K562 (cell line): ENCODE measurements around the gene ADAMTSL3. TPM values are rescaled to one million over a fixed set of nuclear protein-coding genes. Genes with fewer than 3 reads are reported as not detected.

Experiments used
- ATAC-seq: fragments of 200-7000 bp; cut with Tn5 transposase; 3 replicates; pipeline ENCODE4 v1.9.1; 2020; ENCODE audit warnings: moderate library complexity
- BruUV-seq: library from RNA; stranded (reverse); fragments of 400-500 nt; replicated peaks from 2 replicates; lab custom pipeline; 2021; lab: Mats Ljungman, UMichigan
- CTCF ChIA-PET: fragments of 300-600 bp; formaldehyde crosslinking; extraction: SDS; loops from one replicate; lab custom pipeline; 2021; ENCODE audit warnings: low intra/inter-chr PET ratio; lab: Yijun Ruan, JAX
- POLR2A ChIA-PET: fragments of 300-600, 350-650 bp; sonication (Branson Sonifier 250); formaldehyde crosslinking; extraction: SDS; loops from one replicate; lab custom pipeline; 2021; ENCODE audit warnings: antibody characterized with exemption, inconsistent platforms; lab: Yijun Ruan, JAX
- DNase-seq, 4 experiments: peaks; one replicate each; pipeline versions ENCODE4 v3.0.0 to v3.0.0-alpha.2; 2011 to 2018; ENCODE audit warnings: low spot score in 3 of 4, mixed read lengths in 3 of 4; ENCODE audit errors: extremely low read depth in 1 of 4
- FAIRE-seq: peaks from 2 replicates; lab custom pipeline; 2011; peaks lifted over from hg19 to GRCh38; lab: Jason Lieb, UNC
- H2AFZ ChIP-seq: 2 replicates; pipeline ENCODE4 v1.6.0; 2011; ENCODE audit warnings: low read depth, low read length, control low read depth, inconsistent platforms
- H3K27ac ChIP-seq: fragments of 200-600 bp; 3 replicates; pipeline ENCODE4 v1.8.0; 2011; ENCODE audit warnings: low read depth, mild to moderate bottlenecking, control low read depth, inconsistent platforms, low read length, moderate library complexity, mixed read lengths; ENCODE audit errors: extremely low read depth
- H3K27me3 ChIP-seq, 2 experiments: fragments of 300-600 bp in 1 of 2; 2 replicates in 1 of 2; 3 replicates in 1 of 2; pipeline versions ENCODE4 v1.6.0 to v1.8.0; 2011; ENCODE audit warnings: inconsistent platforms in 2 of 2, low read length in 2 of 2, mild to moderate bottlenecking in 1 of 2, mixed read lengths in 1 of 2, moderate library complexity in 1 of 2; ENCODE audit not compliant: control insufficient read depth in 2 of 2, insufficient read depth in 2 of 2
- H3K36me3 ChIP-seq: fragments of 300-600 bp; 3 replicates; pipeline ENCODE4 v1.8.0; 2011; ENCODE audit warnings: mild to moderate bottlenecking, low read length, inconsistent platforms; ENCODE audit not compliant: control insufficient read depth, insufficient read depth
- H3K4me1 ChIP-seq, 2 experiments: fragments of 200-600 bp in 1 of 2; replicated peaks in 1 of 2; 2 replicates in 1 of 2; 3 replicates in 1 of 2; pipeline versions ENCODE4 v1.5.1 to v1.8.0; 2011; ENCODE audit warnings: inconsistent platforms in 2 of 2, low read length in 2 of 2, mild to moderate bottlenecking in 1 of 2, mixed read lengths in 1 of 2, moderate library complexity in 1 of 2; ENCODE audit not compliant: control insufficient read depth in 2 of 2, insufficient read depth in 2 of 2
- H3K4me2 ChIP-seq: 2 replicates; pipeline ENCODE4 v1.6.1; 2011; ENCODE audit warnings: low read length, control low read depth, inconsistent platforms, mixed read lengths; ENCODE audit not compliant: insufficient read depth
- H3K4me3 ChIP-seq: fragments of 200-600 bp; sonication (generic), shearing (Covaris generic); 2 replicates; pipeline ENCODE4 v1.5.1; 2016; ENCODE audit warnings: control low read depth, inconsistent platforms
- H3K79me2 ChIP-seq: fragments of 200-600 bp; 3 replicates; pipeline ENCODE4 v1.8.0; 2011; ENCODE audit warnings: low read length, inconsistent platforms; ENCODE audit not compliant: control insufficient read depth, insufficient read depth
- H3K9ac ChIP-seq, 2 experiments: 2 replicates each; pipeline versions ENCODE4 v1.6.0 to v1.6.1; 2011; ENCODE audit warnings: low read depth in 2 of 2, low read length in 2 of 2, control low read depth in 1 of 2, inconsistent platforms in 1 of 2, mild to moderate bottlenecking in 1 of 2, mixed read lengths in 1 of 2; ENCODE audit not compliant: insufficient read depth in 1 of 2
- H3K9me1 ChIP-seq: one replicate; pipeline ENCODE4 v1.6.0; 2011; ENCODE audit warnings: inconsistent platforms, mild to moderate bottlenecking, low read length, moderate library complexity; ENCODE audit not compliant: control insufficient read depth, insufficient read depth
- H3K9me3 ChIP-seq: replicated peaks from 2 replicates; pipeline ENCODE4 v1.5.1; 2011; ENCODE audit warnings: low read depth, low read length, inconsistent platforms; ENCODE audit not compliant: control insufficient read depth, insufficient read depth
- H4K20me1 ChIP-seq: replicated peaks from 2 replicates; pipeline ENCODE4 v1.6.1; 2011; ENCODE audit warnings: low read length, inconsistent platforms, mixed read lengths; ENCODE audit not compliant: control insufficient read depth, insufficient read depth
- C11orf30 ChIP-seq: fragments of 450-650 bp; IDR thresholded peaks from 2 replicates; pipeline ENCODE4 v1.6.1; 2016; ENCODE audit warnings: low read depth, mild to moderate bottlenecking
- ETS2 ChIP-seq: IDR thresholded peaks from 2 replicates; pipeline ENCODE4 v1.6.1; 2016; ENCODE audit warnings: borderline replicate concordance, missing genetic modification characterization, mild to moderate bottlenecking, moderate library complexity, missing compliant biosample characterization; ENCODE audit not compliant: poor library complexity, severe bottlenecking
- FOXP4 ChIP-seq: sonication (generic); formaldehyde crosslinking; IDR thresholded peaks from 2 replicates; pipeline ENCODE4 v1.8.0; 2022; ENCODE audit warnings: mild to moderate bottlenecking, missing genetic modification reagents, borderline replicate concordance
- GATA2 ChIP-seq: sonication (generic); formaldehyde crosslinking; IDR thresholded peaks from 2 replicates; pipeline ENCODE4 v1.4.0; 2020; ENCODE audit warnings: mild to moderate bottlenecking, missing genetic modification reagents
- HNRNPLL ChIP-seq: fragments of 200-400 bp; formaldehyde crosslinking; IDR thresholded peaks from 2 replicates; pipeline ENCODE4 v1.6.1; 2017; ENCODE audit warnings: low read length, low read depth, mild to moderate bottlenecking; ENCODE audit not compliant: poor library complexity, severe bottlenecking
- KDM4B ChIP-seq, 2 experiments: fragments of 450-650 bp in 1 of 2; sonication (generic) in 1 of 2; IDR thresholded peaks; 2 replicates each; pipeline ENCODE4 v1.6.1; 2016 to 2017; ENCODE audit warnings: borderline replicate concordance in 2 of 2, antibody characterized with exemption in 1 of 2, low read depth in 1 of 2, mild to moderate bottlenecking in 1 of 2
- RB1 ChIP-seq: fragments of 450-650 bp; IDR thresholded peaks from 2 replicates; pipeline ENCODE4 v1.6.1; 2017; ENCODE audit warnings: low read depth, mild to moderate bottlenecking
- SMAD1 ChIP-seq: fragments of 150-350 bp; IDR thresholded peaks from 2 replicates; pipeline ENCODE4 v1.6.1; 2014; ENCODE audit warnings: low read length, low read depth; ENCODE audit not compliant: partially characterized antibody
- TFE3 ChIP-seq: fragments of 450-650 bp; formaldehyde crosslinking; IDR thresholded peaks from 2 replicates; pipeline ENCODE4 v1.4.0; 2020; ENCODE audit warnings: mild to moderate bottlenecking, mixed read lengths
- ZNF584 ChIP-seq: fragments of 200-800 bp; sonication (Bioruptor generic); IDR thresholded peaks from 2 replicates; pipeline ENCODE4 v1.6.1; 2016; ENCODE audit warnings: low read depth, mild to moderate bottlenecking, missing genetic modification characterization, missing compliant biosample characterization
- WGBS: fragments of 100-300 bp; shearing (Covaris generic); methylation state at CpG from one replicate; pipeline ENCODE4 v1.1.6; 2016; ENCODE audit warnings: low coverage, mixed read lengths; ENCODE audit not compliant: insufficient coverage; ENCODE audit errors: missing lambda C conversion rate; 5-methylcytosine and 5-hydroxymethylcytosine counted together
- in situ Hi-C: fragments of 300-500 bp; cut with MboI; formaldehyde crosslinking; loops from 4 replicates; pipeline ENCODE4 v1.15.0; 2018; ENCODE audit warnings: inconsistent platforms, mixed read lengths
- intact Hi-C: fragments of 100-400 bp; cut with micrococcal nuclease; formaldehyde crosslinking; loops from 2 replicates; pipeline ENCODE4 v1.14.2; 2022
- polyA plus RNA-seq, 8 experiments: library from polyadenylated mRNA; depleted of rRNA in 4 of 8; stranded (reverse) in 5 of 8; unstranded in 3 of 8; fragments of >200 nt; fragmentation: Nextera tagmentation in 2 of 8; fragmentation: Illumina TruSeq in 1 of 8; extraction: Ambion mirVana in 2 of 8; extraction: Trizol in 1 of 8; gene quantifications; 2 replicates each; pipeline versions ENCODE4 v1.2.1 to v1.2.3, GENCODE V29; 2011 to 2014; ENCODE audit warnings: inconsistent platforms in 1 of 8, missing spikeins in 1 of 8
- total RNA-seq, 7 experiments: library from RNA; depleted of rRNA in 6 of 7; stranded (reverse); fragments of >200 nt in 6 of 7; fragmentation: Illumina TruSeq in 2 of 7; extraction: Trizol in 2 of 7; gene quantifications; 2 replicates each; pipeline versions ENCODE4 v1.2.1 to v1.2.3, GENCODE V29; 2011 to 2021; ENCODE audit warnings: low replicate concordance in 1 of 7

The ADAMTSL3 gene
- total and polyA plus RNA-seq, 9 of the 15 experiments (the other 6 are each of a cell fraction or from before 2014, with no cell fraction given), result 0.01 to 0.18 (median 0.07) TPM; not detected in 3

GRCh38 chr15:83955806-83956265 lies 301.9 kb downstream of the ADAMTSL3 start:
- BruUV-seq, result no TSS peak
- H3K9ac ChIP-seq, result no peak overlapping the region
- CTCF ChIA-PET, result no interaction called here
- H3K36me3 ChIP-seq, result no peaks in the 10 kb centered on the region
- H4K20me1 ChIP-seq, result no peaks in the 10 kb centered on the region
- no peaks in the 10 kb centered on the region for H3K27me3 ChIP-seq
- POLR2A ChIA-PET, result no interaction called here
- in situ Hi-C loops, result no loop called here
- no peaks in the 10 kb centered on the region for H3K9me1 ChIP-seq
- H2AFZ ChIP-seq, result no peak overlapping the region
- DNase-seq, result no peak
- no peak for ATAC-seq
- no peak overlapping the region for H3K4me2 ChIP-seq
- no peak overlapping the region for H3K4me3 ChIP-seq
- intact Hi-C loops, result no loop called here
- H3K4me1 ChIP-seq, result no peaks in the 10 kb centered on the region
- TF ChIP-seq ETS2 (tag) (no peak), ZNF584 (CRISPR knock-in tag) (no peak), GATA2 (CRISPR knock-in tag) (no peak), HNRNPLL (no peak), KDM4B (IDR thresholded peaks at IDR 0.05; ENCODE audit: borderline replicate concordance in 2 of 2, low read depth in 1 of 2) (no peak), FOXP4 (CRISPR knock-in tag) (no peak), SMAD1 (no peak), RB1 (no peak), C11orf30 (no peak), TFE3 (CRISPR knock-in tag) (no peak)
- TF ChIP-seq, all 486 proteins: peak for 0
- no peaks in the 10 kb centered on the region for H3K79me2 ChIP-seq
- 0% methylated on average over 1 of the region's 1 CpG for WGBS
- H3K9me3 ChIP-seq, result no peaks in the 10 kb centered on the region
- no peak overlapping the region for H3K27ac ChIP-seq
- FAIRE-seq, result no peak
